Endothelial cell of umbilical vein (primary cell): ENCODE results near the gene NHS. TPM values are rescaled to one million over a fixed set of nuclear protein-coding genes. Genes with fewer than 3 reads are reported as not detected.

Experiments used
- BruUV-seq: library from RNA; stranded (reverse); fragments of 400-500 nt; replicated peaks from 2 replicates; lab custom pipeline; 2021; lab: Mats Ljungman, UMichigan
- CTCF ChIA-PET: fragments of 300-600, 350-600 bp; sonication (Branson Sonifier 250); formaldehyde crosslinking; loops from one replicate; lab custom pipeline; 2021; ENCODE audit warnings: antibody characterized with exemption, inconsistent platforms; lab: Charles Lee
- POLR2A ChIA-PET: fragments of 300-600, 350-600 bp; sonication (Branson Sonifier 250); formaldehyde crosslinking; loops from one replicate; lab custom pipeline; 2021; ENCODE audit warnings: antibody characterized with exemption, inconsistent platforms; lab: Charles Lee
- DNase-seq: peaks from one replicate; pipeline ENCODE4 v3.0.0-alpha.2; 2011; ENCODE audit warnings: low read depth, low spot score
- FAIRE-seq: peaks from 2 replicates; lab custom pipeline; 2011; peaks lifted over from hg19 to GRCh38; lab: Jason Lieb, UNC
- H2AFZ ChIP-seq: 2 replicates; pipeline ENCODE4 v1.6.0; 2012; ENCODE audit warnings: low read depth, low read length, control low read depth, inconsistent platforms
- H3K27ac ChIP-seq: 2 replicates; pipeline ENCODE4 v1.5.1; 2011; ENCODE audit warnings: low read depth, mild to moderate bottlenecking, control low read depth, low read length, moderate library complexity; ENCODE audit not compliant: insufficient read depth
- H3K27me3 ChIP-seq, 2 experiments: 2 replicates each; pipeline versions ENCODE4 v1.6.0 to v1.6.1; 2011; ENCODE audit warnings: low read length in 2 of 2, mixed read lengths in 1 of 2; ENCODE audit not compliant: control insufficient read depth in 2 of 2, insufficient read depth in 2 of 2
- H3K36me3 ChIP-seq, 2 experiments: 2 replicates in 1 of 2; 3 replicates in 1 of 2; pipeline ENCODE4 v1.5.1; 2011; ENCODE audit warnings: low read length in 2 of 2, mild to moderate bottlenecking in 1 of 2, moderate library complexity in 1 of 2; ENCODE audit not compliant: control insufficient read depth in 2 of 2, insufficient read depth in 2 of 2; ENCODE audit errors: extremely low read depth in 1 of 2
- H3K4me1 ChIP-seq: 3 replicates; pipeline ENCODE4 v1.5.1; 2011; ENCODE audit warnings: mild to moderate bottlenecking, low read length; ENCODE audit not compliant: control insufficient read depth, insufficient read depth; ENCODE audit errors: extremely low read depth
- H3K4me2 ChIP-seq: 2 replicates; pipeline ENCODE4 v1.6.1; 2011; ENCODE audit warnings: low read length, control low read depth, mixed read lengths; ENCODE audit not compliant: insufficient read depth
- H3K4me3 ChIP-seq, 3 experiments: fragments of 200-600 bp in 1 of 3; sonication (generic), shearing (Covaris generic) in 1 of 3; replicated peaks in 1 of 3; 2 replicates each; pipeline ENCODE4 v1.5.1; 2011 to 2016; ENCODE audit warnings: control low read depth in 3 of 3, low read length in 3 of 3, mild to moderate bottlenecking in 2 of 3, inconsistent platforms in 1 of 3, low read depth in 1 of 3, moderate library complexity in 1 of 3; ENCODE audit not compliant: insufficient read depth in 1 of 3
- H3K79me2 ChIP-seq: 2 replicates; pipeline ENCODE4 v1.6.0; 2012; ENCODE audit warnings: low read length, inconsistent platforms; ENCODE audit not compliant: control insufficient read depth, insufficient read depth
- H3K9ac ChIP-seq: replicated peaks from 2 replicates; pipeline ENCODE3; 2011; ENCODE audit warnings: low read length, control low read depth; ENCODE audit not compliant: insufficient read depth; ENCODE audit errors: extremely low read depth
- H3K9me1 ChIP-seq: replicated peaks from 3 replicates; pipeline ENCODE4 v1.6.0; 2011; ENCODE audit warnings: mild to moderate bottlenecking, low read length; ENCODE audit not compliant: control insufficient read depth, insufficient read depth; ENCODE audit errors: extremely low read depth
- H3K9me3 ChIP-seq: replicated peaks from 2 replicates; pipeline ENCODE4 v1.5.1; 2012; ENCODE audit warnings: low read length, inconsistent platforms; ENCODE audit not compliant: control insufficient read depth, insufficient read depth
- H4K20me1 ChIP-seq: replicated peaks from 2 replicates; pipeline ENCODE3; 2011; ENCODE audit warnings: mild to moderate bottlenecking, low read length; ENCODE audit not compliant: control insufficient read depth, insufficient read depth; ENCODE audit errors: extremely low read depth
- CTCF ChIP-seq, 2 donors: IDR thresholded peaks; 1 replicate in 1 of 2; 2 replicates in 1 of 2; pipeline ENCODE4 v1.5.1; 2011; ENCODE audit warnings: low read length in 2 of 2, mild to moderate bottlenecking in 2 of 2, moderate library complexity in 2 of 2, control low read depth in 1 of 2, inconsistent platforms in 1 of 2, low read depth in 1 of 2; ENCODE audit not compliant: insufficient read depth in 1 of 2; ENCODE audit errors: extremely low read depth in 1 of 2
- EZH2 ChIP-seq: IDR thresholded peaks from 2 replicates; pipeline ENCODE4 v1.6.1; 2012; ENCODE audit warnings: borderline replicate concordance, low read depth, mild to moderate bottlenecking, moderate library complexity, low read length, inconsistent platforms; ENCODE audit not compliant: severe bottlenecking
- FOS ChIP-seq: IDR thresholded peaks from 2 replicates; pipeline ENCODE4 v1.6.1; 2011; ENCODE audit warnings: mild to moderate bottlenecking, low read length, moderate library complexity, borderline replicate concordance; ENCODE audit not compliant: insufficient read depth
- GATA2 ChIP-seq: IDR thresholded peaks from 2 replicates; pipeline ENCODE4 v1.7.0; 2011; ENCODE audit warnings: low read depth, mild to moderate bottlenecking, moderate library complexity, mixed read lengths, low read length; ENCODE audit not compliant: insufficient read length, insufficient read depth
- JUN ChIP-seq: IDR thresholded peaks from 2 replicates; pipeline ENCODE4 v1.6.1; 2011; ENCODE audit warnings: borderline replicate concordance, low read depth; ENCODE audit not compliant: insufficient read length, insufficient read depth
- MAX ChIP-seq: IDR thresholded peaks from 2 replicates; pipeline ENCODE4 v1.6.1; 2011; ENCODE audit not compliant: insufficient read depth, insufficient read length
- MYC ChIP-seq: IDR thresholded peaks from one replicate; pipeline ENCODE4 v1.6.1; 2011; ENCODE audit warnings: mild to moderate bottlenecking, low read depth, low read length
- POLR2A ChIP-seq: IDR thresholded peaks from 2 replicates; pipeline ENCODE4 v1.6.1; 2012; ENCODE audit warnings: low read depth, mild to moderate bottlenecking, control low read depth, low read length
- POLR2AphosphoS5 ChIP-seq: IDR thresholded peaks from 2 replicates; pipeline ENCODE4 v1.6.1; 2012; ENCODE audit warnings: low read depth, mild to moderate bottlenecking, control low read depth, low read length, moderate library complexity; ENCODE audit not compliant: insufficient read depth
- dilution Hi-C: fragments of 300-500 bp; cut with MboI; formaldehyde crosslinking; loops from one replicate; pipeline ENCODE4 v1.15.0; 2019; ENCODE audit warnings: low sequenced_read_pairs; ENCODE audit not compliant: extremely low pct_ligation_motif_present
- intact Hi-C: fragments of 100-400 bp; cut with micrococcal nuclease; formaldehyde crosslinking; loops from one replicate; pipeline ENCODE4 v1.10.0; 2022
- polyA plus RNA-seq, 4 experiments: library from polyadenylated mRNA; depleted of rRNA in 3 of 4; stranded (reverse) in 3 of 4; unstranded in 1 of 4; fragments of >200 nt; gene quantifications; 2 replicates each; pipeline versions ENCODE4 v1.2.1 to v1.2.3, GENCODE V29; 2011 to 2012; ENCODE audit warnings: missing spikeins in 1 of 4
- total RNA-seq: library from RNA; stranded (reverse); gene quantifications from 2 replicates; pipeline ENCODE4 v1.2.3, GENCODE V29; 2021

NHS gene
- total and polyA plus RNA-seq, 2 donors (not counting 3 experiments of a cell fraction or from before 2014, with no cell fraction given): 0.07 to 0.46 TPM

GRCh38 chrX:17397074-17397473 lies 22.1 kb downstream of the NHS start:
- H3K9ac ChIP-seq: no peak overlapping the region
- H4K20me1 ChIP-seq: no peaks in the 10 kb centered on the region
- H3K4me1 ChIP-seq: no peaks in the 10 kb centered on the region
- H3K79me2 ChIP-seq: no peaks in the 10 kb centered on the region
- no peaks in the 10 kb centered on the region for H3K36me3 ChIP-seq
- H3K9me1 ChIP-seq: no peaks in the 10 kb centered on the region
- ChIA-PET CTCF (no interaction called here), POLR2A (no interaction called here)
- H3K4me3 ChIP-seq: no peak overlapping the region
- BruUV-seq: no TSS peak
- peaks cover 0 to 2% of the 10 kb centered on the region in 2 experiments for H3K27me3 ChIP-seq
- H3K9me3 ChIP-seq: no peaks in the 10 kb centered on the region
- dilution Hi-C loops (no loop called here), intact Hi-C loops (no loop called here)
- TF ChIP-seq CTCF (IDR thresholded peaks at IDR 0.05; ENCODE audit: extremely low read depth in 1 of 2, insufficient read depth in 1 of 2, low read depth in 1 of 2, low read length in 2 of 2): no peak
- no peak for TF ChIP-seq POLR2A
- no peak for TF ChIP-seq JUN
- TF ChIP-seq MAX: no peak
- TF ChIP-seq GATA2: no peak
- no peak for TF ChIP-seq EZH2
- no peak for FAIRE-seq
- no peak overlapping the region for H2AFZ ChIP-seq
- H3K27ac ChIP-seq: no peak overlapping the region
- DNase-seq: no peak
- H3K4me2 ChIP-seq: no peak overlapping the region

- Histone ChIP-seq H3K27ac (no peak overlapping the region), H3K4me3 (no peak overlapping the region), H3K9ac (no peak overlapping the region), H3K36me3 (no peaks in the 10 kb centered on the region), H3K9me3 (no peaks in the 10 kb centered on the region), H3K9me1 (no peaks in the 10 kb centered on the region), H3K4me1 (no peaks in the 10 kb centered on the region), H3K4me2 (no peak overlapping the region), H2AFZ (no peak overlapping the region), H3K27me3 (no peaks in the 10 kb centered on the region), H4K20me1 (no peaks in the 10 kb centered on the region), H3K79me2 (no peaks in the 10 kb centered on the region)
- FAIRE-seq (no peak), DNase-seq (no peak)
- intact Hi-C loops: no loop called here
- dilution Hi-C loops: no loop called here
- TF ChIP-seq CTCF (IDR thresholded peaks at IDR 0.05; ENCODE audit: extremely low read depth in 1 of 2, insufficient read depth in 1 of 2, low read depth in 1 of 2, low read length in 2 of 2) (no peak), MYC (no peak), EZH2 (no peak), POLR2A (no peak), FOS (no peak), GATA2 (no peak), MAX (no peak), POLR2AphosphoS5 (no peak), JUN (no peak)
- ChIA-PET POLR2A (no interaction called here), CTCF (no interaction called here)
- BruUV-seq: no TSS peak
These were observed 28.2 kb downstream of the NHS start for GRCh38 chrX:17403189-17403691.
